Transverse colon (tissue), 4 donors: ENCODE measurements around the gene LRBA. TPM values are rescaled to one million over a fixed set of nuclear protein-coding genes. Genes with fewer than 3 reads are reported as not detected.

Experiments
- DNase-seq: peaks from one replicate; pipeline ENCODE4 v3.0.0-alpha.2; 2019
- H3K27ac ChIP-seq, 4 donors: fragments of 200-600 bp; sonication (generic); 2 replicates each; pipeline ENCODE4 v1.5.1; 2016 to 2018; ENCODE audit warnings: inconsistent platforms in 4 of 4
- H3K27me3 ChIP-seq: fragments of 200-600 bp; sonication (generic); 2 replicates; pipeline ENCODE4 v1.5.1; 2017; ENCODE audit warnings: inconsistent platforms
- H3K36me3 ChIP-seq, 4 donors: fragments of 200-600 bp; sonication (generic); 2 replicates each; pipeline ENCODE4 v1.5.1; 2017 to 2019; ENCODE audit warnings: inconsistent platforms in 4 of 4
- H3K4me1 ChIP-seq, 4 donors: fragments of 200-600 bp; sonication (generic); 2 replicates each; pipeline ENCODE4 v1.5.1; 2017 to 2020; ENCODE audit warnings: inconsistent platforms in 4 of 4
- H3K4me3 ChIP-seq, 4 donors: fragments of 200-600 bp; sonication (generic); 1 replicate in 1 of 4; 2 replicates in 3 of 4; pipeline versions ENCODE4 v1.5.1 to v1.6.1; 2017 to 2019; ENCODE audit warnings: inconsistent platforms in 4 of 4
- H3K9me3 ChIP-seq, 2 donors: fragments of 200-600 bp; sonication (generic); 2 replicates each; pipeline ENCODE4 v1.5.1; 2017 to 2019; ENCODE audit warnings: inconsistent platforms in 2 of 2
- CTCF ChIP-seq, 5 experiments: fragments of 200-600 bp in 3 of 5; fragments of 450-650 bp in 2 of 5; sonication (generic) in 3 of 5; IDR thresholded peaks; 1 replicate in 2 of 5; 2 replicates in 3 of 5; pipeline ENCODE4 v1.5.1; 2016 to 2017; ENCODE audit warnings: antibody characterized with exemption in 5 of 5, inconsistent platforms in 3 of 5, mild to moderate bottlenecking in 2 of 5, moderate library complexity in 1 of 5
- EP300 ChIP-seq: sonication (generic); formaldehyde crosslinking; IDR thresholded peaks from one replicate; pipeline ENCODE4 v1.6.1; 2017; ENCODE audit warnings: antibody characterized with exemption, low read depth
- POLR2A ChIP-seq: fragments of 450-650 bp; IDR thresholded peaks from one replicate; pipeline ENCODE4 v1.6.1; 2016; ENCODE audit warnings: antibody characterized with exemption, mild to moderate bottlenecking, moderate library complexity
- POLR2AphosphoS5 ChIP-seq, 3 donors: sonication (generic); formaldehyde crosslinking; IDR thresholded peaks; one replicate each; pipeline ENCODE4 v1.6.1; 2016; ENCODE audit warnings: antibody characterized with exemption in 3 of 3
- WGBS, 2 donors: methylation state at CpG; one replicate each; pipeline ENCODE4 v1.1.5; 2018; ENCODE audit warnings: low coverage in 1 of 2; 5-methylcytosine and 5-hydroxymethylcytosine counted together
- in situ Hi-C, 4 donors: fragments of 200-750 bp; cut with MboI; loops; one replicate each; pipeline versions ENCODE4 v1.15.0 to v1.15.1; 2017; ENCODE audit warnings: low sequenced_read_pairs in 3 of 4, low pct_ligation_motif_present in 1 of 4, low pct_unique_long_range_greater_than_20kb in 1 of 4
- intact Hi-C: fragments of 100-400 bp; cut with DNase I; formaldehyde crosslinking; loops from one replicate; pipeline ENCODE4 v1.15.1; 2023; ENCODE audit warnings: low total_unique reads
- total RNA-seq, 4 donors: library from RNA; depleted of rRNA; stranded (reverse); fragments of >200 nt; gene quantifications; one replicate each; pipeline ENCODE4 v1.1.0, GENCODE V29; 2016

The LRBA gene
- total RNA-seq, 4 donors from 2014 or later = 82.7 to 125 (median 112) TPM

DNA sequence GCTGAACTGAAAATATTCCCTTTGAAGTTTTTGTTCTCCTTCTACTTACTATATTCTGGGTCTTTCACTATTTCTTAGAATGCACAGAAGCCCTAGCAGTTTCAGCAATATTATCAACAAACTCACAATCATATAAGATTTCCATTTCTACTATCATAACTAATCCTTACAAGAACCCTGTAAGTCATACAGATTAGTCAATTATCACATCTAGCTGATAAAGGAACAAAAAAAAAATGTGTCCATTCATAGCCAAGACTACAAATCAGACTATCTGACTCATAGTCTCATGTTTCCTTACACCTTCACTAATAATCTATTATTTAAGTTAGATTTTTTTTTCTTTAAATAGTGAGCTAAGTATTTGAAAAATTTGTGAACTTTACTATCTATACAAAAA is 72.5 kb downstream of the LRBA start:
- TF ChIP-seq POLR2A (no peak), CTCF (IDR thresholded peaks at IDR 0.05) (no peak)
- Histone ChIP-seq H3K4me1 (no peaks in the 10 kb centered on the region), H3K9me3 (no peaks in the 10 kb centered on the region), H3K36me3 (no peaks in the 10 kb centered on the region), H3K27ac (no peak overlapping the region), H3K27me3 (no peaks in the 10 kb centered on the region), H3K4me3 (no peak overlapping the region)
- intact Hi-C loops = no loop called here
- no peak for DNase-seq
- in situ Hi-C loops = no loop called here

DNA sequence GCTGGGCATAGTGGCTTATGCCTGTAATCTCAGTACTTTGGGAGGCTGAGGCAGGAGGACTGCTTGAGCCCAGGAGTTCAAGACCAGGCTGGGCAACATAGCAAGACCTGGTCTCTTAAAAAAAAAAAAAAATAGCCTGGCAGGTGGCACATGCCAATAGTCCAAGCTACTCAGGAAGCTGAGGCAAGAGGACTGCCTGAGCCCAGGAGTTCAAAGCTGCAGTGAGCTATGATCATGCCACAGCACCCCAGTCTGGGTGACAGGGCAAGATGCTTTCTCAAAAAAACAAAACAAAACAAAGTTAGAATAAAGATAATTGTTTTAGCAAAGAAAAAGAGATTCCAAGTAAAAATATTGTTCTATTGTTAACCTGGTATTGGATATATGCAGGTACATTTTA is 75.0 kb downstream of the LRBA start:
- in situ Hi-C loops = no loop called here

DNA sequence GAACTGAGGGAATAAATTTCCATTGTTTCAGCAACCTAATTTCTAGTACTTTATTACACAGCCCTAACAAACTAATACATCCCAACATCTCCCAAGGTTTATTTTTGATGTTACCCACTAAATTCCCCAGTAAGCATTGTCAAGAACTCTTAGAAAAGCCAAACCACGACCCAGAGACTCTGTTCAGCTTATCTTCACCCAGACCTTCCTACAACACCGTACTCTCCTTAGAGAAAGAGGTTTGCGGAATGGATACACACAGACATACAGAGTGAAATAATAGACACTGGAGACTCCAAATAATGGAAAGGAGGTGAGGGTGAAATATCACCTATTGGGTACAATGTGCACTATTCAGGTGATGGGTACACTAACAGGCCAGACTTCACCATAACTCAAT is 75.6 kb downstream of the LRBA start:
- 97 to 100% methylated on average over 3 of the region's 3 CpGs for WGBS, 2 donors
- Histone ChIP-seq H3K4me1 (peaks cover 0 to 6% (median 0%) of the 10 kb centered on the region in 4 donors), H3K9me3 (no peaks in the 10 kb centered on the region), H3K4me3 (no peak overlapping the region), H3K27me3 (no peaks in the 10 kb centered on the region), H3K36me3 (no peaks in the 10 kb centered on the region), H3K27ac (no peak overlapping the region)
- intact Hi-C loops (no loop called here), in situ Hi-C loops (no loop called here)
- DNase-seq = no peak
- TF ChIP-seq EP300 (no peak), CTCF (IDR thresholded peaks at IDR 0.05) (no peak), POLR2AphosphoS5 (IDR thresholded peaks at IDR 0.05) (no peak), POLR2A (no peak)

More for the DNA sequence above, 75.0 kb downstream of the LRBA start:
- peaks cover 0 to 6% (median 0%) of the 10 kb centered on the region in 4 donors for H3K4me1 ChIP-seq
- intact Hi-C loops = no loop called here
- H3K27ac ChIP-seq = no peak overlapping the region
- no peaks in the 10 kb centered on the region for H3K27me3 ChIP-seq
- no peaks in the 10 kb centered on the region for H3K36me3 ChIP-seq
- TF ChIP-seq POLR2A = no peak
- no peak for TF ChIP-seq EP300
- no peak for TF ChIP-seq CTCF (IDR thresholded peaks at IDR 0.05)
- no peak for TF ChIP-seq POLR2AphosphoS5 (IDR thresholded peaks at IDR 0.05)
- H3K9me3 ChIP-seq = no peaks in the 10 kb centered on the region
- no peak for DNase-seq
- H3K4me3 ChIP-seq = no peak overlapping the region

DNA sequence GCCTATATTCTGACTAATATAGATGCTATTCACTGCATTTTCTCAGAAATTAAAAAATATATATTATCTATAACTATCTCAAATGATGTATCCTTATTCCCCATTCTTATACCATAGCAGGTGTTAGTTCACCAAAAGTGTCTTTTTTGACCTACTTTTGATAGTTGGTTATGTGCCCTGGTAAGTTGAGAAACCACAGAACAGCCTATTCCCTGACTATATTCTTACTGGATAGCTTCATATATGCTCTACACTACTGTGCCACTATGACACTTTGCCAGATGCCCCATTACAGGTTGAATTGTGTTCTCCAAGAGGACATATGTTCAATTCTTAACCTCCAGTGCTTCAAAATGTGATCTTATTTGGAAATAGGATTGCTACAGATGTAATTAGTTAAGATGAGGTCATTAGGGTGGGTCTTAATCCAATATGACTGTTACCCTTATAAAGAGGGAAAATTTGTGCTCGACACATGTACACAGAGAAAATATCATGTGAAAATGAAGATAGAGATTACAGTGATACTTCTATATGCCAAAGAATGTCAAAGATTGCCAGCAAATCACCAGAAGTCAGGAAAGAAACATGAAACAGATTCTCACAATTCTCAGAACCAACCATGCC is 76.1 kb downstream of the LRBA start:
- Histone ChIP-seq H3K27ac (no peak overlapping the region), H3K4me1 (peaks cover 0 to 6% (median 0%) of the 10 kb centered on the region in 4 donors), H3K9me3 (no peaks in the 10 kb centered on the region), H3K27me3 (no peaks in the 10 kb centered on the region), H3K4me3 (no peak overlapping the region), H3K36me3 (no peaks in the 10 kb centered on the region)
- intact Hi-C loops = no loop called here
- in situ Hi-C loops = no loop called here
- TF ChIP-seq EP300 (no peak), POLR2AphosphoS5 (IDR thresholded peaks at IDR 0.05) (no peak), CTCF (IDR thresholded peaks at IDR 0.05) (no peak), POLR2A (no peak)
- no peak for DNase-seq
- 85 to 100% methylated on average over 1 of the region's 1 CpG for WGBS, 2 donors
